ENCODE measurements around the gene PHEX. TPM values are rescaled to one million over a fixed set of nuclear protein-coding genes. Genes with fewer than 3 reads are reported as not detected.

The PHEX gene
- total RNA-seq, 1 experiment from 2014 or later = 1.3 TPM

- H4K20me1 ChIP-seq (ENCODE audit: insufficient read depth, low read depth, low read length) = no peaks in the 10 kb centered on the region
- H3K9me2 ChIP-seq (replicated peaks; ENCODE audit: insufficient read depth, low read length) = no peaks in the 10 kb centered on the region
- no peaks in the 10 kb centered on the region for H3K9me3 ChIP-seq (ENCODE audit: low read length)
- H3K4me2 ChIP-seq (ENCODE audit: low read depth, low read length, poor library complexity, severe bottlenecking) = no peak overlapping the region
- H3K27ac ChIP-seq (ENCODE audit: low read length) = no peak overlapping the region
- no peak overlapping the region for H2AFZ ChIP-seq (ENCODE audit: low read length)
- H3K79me2 ChIP-seq (ENCODE audit: low read length) = no peaks in the 10 kb centered on the region
- no peaks in the 10 kb centered on the region for H3K27me3 ChIP-seq (ENCODE audit: low read length)
- no peaks in the 10 kb centered on the region for H3K36me3 ChIP-seq (ENCODE audit: insufficient read depth, low read length)
- no peak overlapping the region for H3K4me3 ChIP-seq (ENCODE audit: low read length)
- H3K9ac ChIP-seq (ENCODE audit: low read length) = no peak overlapping the region
- no peaks in the 10 kb centered on the region for H3K4me1 ChIP-seq (ENCODE audit: low read length)
- no peak for DNase-seq
Observed at GRCh38 chrX:22026731-22027130, 5.4 kb upstream of the PHEX start.

- H3K4me2 ChIP-seq (ENCODE audit: low read depth, low read length, poor library complexity, severe bottlenecking) = no peak overlapping the region
- H3K27ac ChIP-seq (ENCODE audit: low read length) = no peak overlapping the region
- H2AFZ ChIP-seq (ENCODE audit: low read length) = no peak overlapping the region
- DNase-seq = no peak
- no peaks in the 10 kb centered on the region for H3K9me3 ChIP-seq (ENCODE audit: low read length)
- no peak overlapping the region for H3K9ac ChIP-seq (ENCODE audit: low read length)
- H3K4me3 ChIP-seq (ENCODE audit: low read length) = no peak overlapping the region
- no peaks in the 10 kb centered on the region for H3K27me3 ChIP-seq (ENCODE audit: low read length)
- no peaks in the 10 kb centered on the region for H3K4me1 ChIP-seq (ENCODE audit: low read length)
- H3K9me2 ChIP-seq (replicated peaks; ENCODE audit: insufficient read depth, low read length) = no peaks in the 10 kb centered on the region
- H3K36me3 ChIP-seq (ENCODE audit: insufficient read depth, low read length) = no peaks in the 10 kb centered on the region
- no peaks in the 10 kb centered on the region for H3K79me2 ChIP-seq (ENCODE audit: low read length)
- no peaks in the 10 kb centered on the region for H4K20me1 ChIP-seq (ENCODE audit: insufficient read depth, low read depth, low read length)
Observed at GRCh38 chrX:22032506-22032905, 381 bp downstream of the PHEX start.

GRCh38 chrX:22033818-22034217 is 1.7 kb downstream of the PHEX start:
- no peaks in the 10 kb centered on the region for H3K79me2 ChIP-seq (ENCODE audit: low read length)
- no peaks in the 10 kb centered on the region for H4K20me1 ChIP-seq (ENCODE audit: insufficient read depth, low read depth, low read length)
- no peaks in the 10 kb centered on the region for H3K36me3 ChIP-seq (ENCODE audit: insufficient read depth, low read length)
- H3K9ac ChIP-seq (ENCODE audit: low read length) = no peak overlapping the region
- H3K27ac ChIP-seq (ENCODE audit: low read length) = no peak overlapping the region
- no peak overlapping the region for H3K4me2 ChIP-seq (ENCODE audit: low read depth, low read length, poor library complexity, severe bottlenecking)
- no peak overlapping the region for H2AFZ ChIP-seq (ENCODE audit: low read length)
- H3K27me3 ChIP-seq (ENCODE audit: low read length) = no peaks in the 10 kb centered on the region
- H3K9me2 ChIP-seq (replicated peaks; ENCODE audit: insufficient read depth, low read length) = no peaks in the 10 kb centered on the region
- H3K4me3 ChIP-seq (ENCODE audit: low read length) = no peak overlapping the region
- H3K9me3 ChIP-seq (ENCODE audit: low read length) = no peaks in the 10 kb centered on the region
- no peaks in the 10 kb centered on the region for H3K4me1 ChIP-seq (ENCODE audit: low read length)
- no peak for DNase-seq

- no peaks in the 10 kb centered on the region for H3K36me3 ChIP-seq (ENCODE audit: insufficient read depth, low read length)
- H3K79me2 ChIP-seq (ENCODE audit: low read length) = no peaks in the 10 kb centered on the region
- no peaks in the 10 kb centered on the region for H4K20me1 ChIP-seq (ENCODE audit: insufficient read depth, low read depth, low read length)
- H3K9ac ChIP-seq (ENCODE audit: low read length) = no peak overlapping the region
- H3K27me3 ChIP-seq (ENCODE audit: low read length) = no peaks in the 10 kb centered on the region
- no peaks in the 10 kb centered on the region for H3K4me1 ChIP-seq (ENCODE audit: low read length)
- no peak overlapping the region for H3K4me3 ChIP-seq (ENCODE audit: low read length)
- H3K27ac ChIP-seq (ENCODE audit: low read length) = no peak overlapping the region
- no peaks in the 10 kb centered on the region for H3K9me2 ChIP-seq (replicated peaks; ENCODE audit: insufficient read depth, low read length)
- no peaks in the 10 kb centered on the region for H3K9me3 ChIP-seq (ENCODE audit: low read length)
- no peak for DNase-seq
- no peak overlapping the region for H3K4me2 ChIP-seq (ENCODE audit: low read depth, low read length, poor library complexity, severe bottlenecking)
- H2AFZ ChIP-seq (ENCODE audit: low read length) = no peak overlapping the region
Observed at GRCh38 chrX:22035236-22035635, 3.1 kb downstream of the PHEX start.

GRCh38 chrX:22037225-22037624 is 5.1 kb downstream of the PHEX start:
- H3K4me3 ChIP-seq (ENCODE audit: low read length) = no peak overlapping the region
- no peaks in the 10 kb centered on the region for H3K9me3 ChIP-seq (ENCODE audit: low read length)

GRCh38 chrX:22037911-22038537 is 5.9 kb downstream of the PHEX start:
- Histone ChIP-seq H3K9ac (ENCODE audit: low read length) (no peak overlapping the region), H3K79me2 (ENCODE audit: low read length) (no peaks in the 10 kb centered on the region), H3K27ac (ENCODE audit: low read length) (no peak overlapping the region), H3K4me1 (ENCODE audit: low read length) (no peaks in the 10 kb centered on the region), H4K20me1 (ENCODE audit: insufficient read depth, low read depth, low read length) (no peaks in the 10 kb centered on the region), H3K9me3 (ENCODE audit: low read length) (no peaks in the 10 kb centered on the region), H3K27me3 (ENCODE audit: low read length) (no peaks in the 10 kb centered on the region), H3K36me3 (ENCODE audit: insufficient read depth, low read length) (no peaks in the 10 kb centered on the region), H3K4me2 (ENCODE audit: low read depth, low read length, poor library complexity, severe bottlenecking) (no peak overlapping the region), H2AFZ (ENCODE audit: low read length) (no peak overlapping the region), H3K9me2 (replicated peaks; ENCODE audit: insufficient read depth, low read length) (no peaks in the 10 kb centered on the region), H3K4me3 (ENCODE audit: low read length) (no peak overlapping the region)
- no peak for DNase-seq

More at GRCh38 chrX:22037225-22037624, 5.1 kb downstream of the PHEX start:
- Histone ChIP-seq H3K27me3 (ENCODE audit: low read length) (no peaks in the 10 kb centered on the region), H3K27ac (ENCODE audit: low read length) (no peak overlapping the region), H3K4me1 (ENCODE audit: low read length) (no peaks in the 10 kb centered on the region), H3K79me2 (ENCODE audit: low read length) (no peaks in the 10 kb centered on the region), H3K9ac (ENCODE audit: low read length) (no peak overlapping the region), H2AFZ (ENCODE audit: low read length) (no peak overlapping the region), H3K9me2 (replicated peaks; ENCODE audit: insufficient read depth, low read length) (no peaks in the 10 kb centered on the region), H4K20me1 (ENCODE audit: insufficient read depth, low read depth, low read length) (no peaks in the 10 kb centered on the region), H3K36me3 (ENCODE audit: insufficient read depth, low read length) (no peaks in the 10 kb centered on the region), H3K4me2 (ENCODE audit: low read depth, low read length, poor library complexity, severe bottlenecking) (no peak overlapping the region)
- no peak for DNase-seq

- Histone ChIP-seq H3K4me2 (ENCODE audit: low read depth, low read length, poor library complexity, severe bottlenecking) (no peak overlapping the region), H3K4me1 (ENCODE audit: low read length) (no peaks in the 10 kb centered on the region), H3K9me2 (replicated peaks; ENCODE audit: insufficient read depth, low read length) (no peaks in the 10 kb centered on the region), H3K27ac (ENCODE audit: low read length) (no peak overlapping the region), H4K20me1 (ENCODE audit: insufficient read depth, low read depth, low read length) (no peaks in the 10 kb centered on the region), H2AFZ (ENCODE audit: low read length) (no peak overlapping the region), H3K36me3 (ENCODE audit: insufficient read depth, low read length) (no peaks in the 10 kb centered on the region), H3K4me3 (ENCODE audit: low read length) (no peak overlapping the region), H3K9me3 (ENCODE audit: low read length) (no peaks in the 10 kb centered on the region), H3K27me3 (ENCODE audit: low read length) (no peaks in the 10 kb centered on the region), H3K9ac (ENCODE audit: low read length) (no peak overlapping the region), H3K79me2 (ENCODE audit: low read length) (no peaks in the 10 kb centered on the region)
- no peak for DNase-seq
Observed at GRCh38 chrX:22039541-22039940, 7.4 kb downstream of the PHEX start.

GRCh38 chrX:22040184-22040583 is 8.1 kb downstream of the PHEX start:
- Histone ChIP-seq H3K9ac (ENCODE audit: low read length) (no peak overlapping the region), H4K20me1 (ENCODE audit: insufficient read depth, low read depth, low read length) (no peaks in the 10 kb centered on the region), H3K4me1 (ENCODE audit: low read length) (no peaks in the 10 kb centered on the region), H3K4me3 (ENCODE audit: low read length) (no peak overlapping the region), H3K79me2 (ENCODE audit: low read length) (no peaks in the 10 kb centered on the region), H3K4me2 (ENCODE audit: low read depth, low read length, poor library complexity, severe bottlenecking) (no peak overlapping the region), H2AFZ (ENCODE audit: low read length) (no peak overlapping the region), H3K9me3 (ENCODE audit: low read length) (no peaks in the 10 kb centered on the region), H3K27ac (ENCODE audit: low read length) (no peak overlapping the region), H3K27me3 (ENCODE audit: low read length) (no peaks in the 10 kb centered on the region), H3K36me3 (ENCODE audit: insufficient read depth, low read length) (no peaks in the 10 kb centered on the region), H3K9me2 (replicated peaks; ENCODE audit: insufficient read depth, low read length) (no peaks in the 10 kb centered on the region)
- DNase-seq = no peak
